ENCODE data around the gene BBS2. TPM values are rescaled to one million over a fixed set of nuclear protein-coding genes. Genes with fewer than 3 reads are reported as not detected.
A peak's percentile ranks its signal among the peaks of the same experiment; 100 is the strongest.

The BBS2 gene
- total RNA-seq, 4 donors from 2014 or later, result 38.7 to 171 (median 41.2) TPM

GRCh38 chr16:56549744-56550385, 30.0 kb upstream of the BBS2 start:
- in situ Hi-C loops (cut with MboI; ENCODE audit: low pct_ligation_motif_present in 1 of 4, low pct_unique_long_range_greater_than_20kb in 1 of 4, low sequenced_read_pairs in 3 of 4) (no loop called here), intact Hi-C loops (cut with DNase I; ENCODE audit: low total_unique reads) (no loop called here)
- Histone ChIP-seq H3K4me1 (peaks cover 0 to 10% (median 2%) of the 10 kb centered on the region in 4 donors), H3K36me3 (no peaks in the 10 kb centered on the region), H3K9me3 (no peaks in the 10 kb centered on the region), H3K27ac (no peak overlapping the region), H3K4me3 (no peak overlapping the region), H3K27me3 (no peaks in the 10 kb centered on the region)
- DNase-seq, result no peak
- TF ChIP-seq EP300 (IDR thresholded peaks at IDR 0.05; ENCODE audit: low read depth), result no peak
- TF ChIP-seq POLR2AphosphoS5 (IDR thresholded peaks at IDR 0.05), result no peak
- no peak for TF ChIP-seq CTCF (IDR thresholded peaks at IDR 0.05)
- no peak for TF ChIP-seq POLR2A (IDR thresholded peaks at IDR 0.05)
- WGBS, 2 donors (ENCODE audit: low coverage in 1 of 2), result 82 to 83% methylated on average over 4 to 5 of the region's 5 CpGs

DNA sequence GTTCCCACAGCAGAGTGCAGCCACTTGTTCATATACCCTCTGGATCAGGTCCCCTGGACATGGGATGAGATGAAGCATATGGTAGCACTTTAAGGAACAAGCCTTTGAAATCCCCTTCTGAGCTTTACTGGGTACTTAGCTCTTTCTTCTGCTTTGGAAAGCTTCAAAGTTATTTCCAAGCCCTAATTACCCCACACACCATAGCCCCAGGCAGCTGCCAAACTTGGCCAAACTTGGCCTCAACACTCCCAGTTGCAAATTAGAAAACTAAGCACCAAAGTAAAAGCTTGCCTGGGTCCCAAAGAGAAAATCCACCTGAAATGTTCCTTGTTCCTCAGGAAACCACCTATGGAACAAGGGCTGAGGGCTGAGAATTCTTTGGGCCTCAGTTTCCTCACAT, 29.3 kb upstream of the BBS2 start:
- Histone ChIP-seq H3K27ac (no peak overlapping the region), H3K9me3 (no peaks in the 10 kb centered on the region), H3K4me1 (peaks cover 0 to 10% (median 2%) of the 10 kb centered on the region in 4 donors), H3K27me3 (no peaks in the 10 kb centered on the region), H3K4me3 (no peak overlapping the region), H3K36me3 (no peaks in the 10 kb centered on the region)
- no peak for DNase-seq
- intact Hi-C loops (cut with DNase I; ENCODE audit: low total_unique reads) (no loop called here), in situ Hi-C loops (cut with MboI; ENCODE audit: low pct_ligation_motif_present in 1 of 4, low pct_unique_long_range_greater_than_20kb in 1 of 4, low sequenced_read_pairs in 3 of 4) (no loop called here)
- TF ChIP-seq EP300 (IDR thresholded peaks at IDR 0.05; ENCODE audit: low read depth) (no peak), POLR2A (IDR thresholded peaks at IDR 0.05) (no peak), POLR2AphosphoS5 (IDR thresholded peaks at IDR 0.05) (no peak), CTCF (IDR thresholded peaks at IDR 0.05) (no peak)

GRCh38 chr16:56547949-56548567, 28.2 kb upstream of the BBS2 start:
- intact Hi-C loops (cut with DNase I; ENCODE audit: low total_unique reads) (no loop called here), in situ Hi-C loops (cut with MboI; ENCODE audit: low pct_ligation_motif_present in 1 of 4, low pct_unique_long_range_greater_than_20kb in 1 of 4, low sequenced_read_pairs in 3 of 4) (no loop called here)
- H3K4me1 ChIP-seq, result peaks cover 0 to 10% (median 2%) of the 10 kb centered on the region in 4 donors
- WGBS, 2 donors (ENCODE audit: low coverage in 1 of 2), result 89 to 96% methylated on average over 3 to 4 of the region's 4 CpGs
- H3K36me3 ChIP-seq, result no peaks in the 10 kb centered on the region
- no peaks in the 10 kb centered on the region for H3K9me3 ChIP-seq
- no peak for DNase-seq
- peak overlapping the region in 1 of 4 donors; percentile 19 for H3K27ac ChIP-seq
- TF ChIP-seq POLR2AphosphoS5 (IDR thresholded peaks at IDR 0.05), result no peak
- TF ChIP-seq CTCF (IDR thresholded peaks at IDR 0.05), result no peak
- no peak for TF ChIP-seq POLR2A (IDR thresholded peaks at IDR 0.05)
- no peak for TF ChIP-seq EP300 (IDR thresholded peaks at IDR 0.05; ENCODE audit: low read depth)
- no peaks in the 10 kb centered on the region for H3K27me3 ChIP-seq
- H3K4me3 ChIP-seq, result no peak overlapping the region

DNA sequence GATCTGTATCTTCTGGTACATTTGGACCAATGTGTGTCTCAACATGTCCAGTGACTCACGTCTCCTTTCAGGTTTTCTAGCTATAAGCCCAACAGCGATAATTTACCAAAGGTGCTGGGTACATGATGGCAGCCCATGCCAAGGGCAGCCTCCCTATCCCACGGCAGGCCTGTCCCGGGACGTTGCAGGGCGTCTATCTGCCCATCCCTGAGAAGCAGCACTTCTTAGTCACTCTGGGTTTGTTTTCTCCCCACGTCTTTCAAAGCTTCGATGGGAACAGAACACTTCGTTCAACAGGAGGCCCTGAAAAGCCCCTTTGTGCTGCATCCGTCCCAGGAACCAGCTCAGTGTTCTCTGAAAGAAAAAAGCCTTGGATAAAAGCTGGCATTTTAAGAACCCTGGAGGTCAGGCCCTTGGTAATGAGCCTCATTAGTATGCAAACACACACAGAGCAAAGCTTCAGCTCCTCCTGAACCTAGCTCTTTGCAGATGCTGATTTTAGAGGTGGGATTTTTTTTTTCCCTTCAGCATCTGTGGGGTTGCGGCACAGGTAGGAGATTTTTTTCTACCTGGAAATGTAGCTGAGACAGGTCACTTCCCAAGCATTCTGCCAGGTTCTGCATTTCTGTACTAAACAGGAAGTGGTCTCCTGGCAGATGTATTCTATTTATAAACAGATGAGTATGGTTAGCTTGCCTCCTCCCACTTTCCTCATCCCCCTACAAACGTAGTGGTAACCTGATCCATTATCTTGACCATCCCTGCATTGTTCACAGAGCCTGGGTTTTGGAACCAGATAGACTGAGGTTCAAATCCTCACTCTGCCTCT, 27.5 kb upstream of the BBS2 start:
- DNase-seq, result no peak
- Histone ChIP-seq H3K27me3 (no peaks in the 10 kb centered on the region), H3K27ac (peak overlapping the region in 2 of 4 donors; percentile 5 to 19), H3K4me3 (no peak overlapping the region), H3K4me1 (peaks cover 0 to 8% (median 2%) of the 10 kb centered on the region in 4 donors), H3K36me3 (no peaks in the 10 kb centered on the region), H3K9me3 (no peaks in the 10 kb centered on the region)
- 33 to 68% methylated on average over 4 to 12 of the region's 12 CpGs for WGBS, 2 donors (ENCODE audit: low coverage in 1 of 2)
- in situ Hi-C loops (cut with MboI; ENCODE audit: low pct_ligation_motif_present in 1 of 4, low pct_unique_long_range_greater_than_20kb in 1 of 4, low sequenced_read_pairs in 3 of 4) (no loop called here), intact Hi-C loops (cut with DNase I; ENCODE audit: low total_unique reads) (no loop called here)
- TF ChIP-seq POLR2A (IDR thresholded peaks at IDR 0.05) (no peak), CTCF (IDR thresholded peaks at IDR 0.05) (no peak), EP300 (IDR thresholded peaks at IDR 0.05; ENCODE audit: low read depth) (no peak), POLR2AphosphoS5 (IDR thresholded peaks at IDR 0.05) (no peak)

Measured in transverse colon (tissue), 4 donors.